ENCODE results near the gene KHDRBS1.
A peak's percentile ranks its signal among the peaks of the same experiment; 100 is the strongest.

The KHDRBS1 gene

DNA sequence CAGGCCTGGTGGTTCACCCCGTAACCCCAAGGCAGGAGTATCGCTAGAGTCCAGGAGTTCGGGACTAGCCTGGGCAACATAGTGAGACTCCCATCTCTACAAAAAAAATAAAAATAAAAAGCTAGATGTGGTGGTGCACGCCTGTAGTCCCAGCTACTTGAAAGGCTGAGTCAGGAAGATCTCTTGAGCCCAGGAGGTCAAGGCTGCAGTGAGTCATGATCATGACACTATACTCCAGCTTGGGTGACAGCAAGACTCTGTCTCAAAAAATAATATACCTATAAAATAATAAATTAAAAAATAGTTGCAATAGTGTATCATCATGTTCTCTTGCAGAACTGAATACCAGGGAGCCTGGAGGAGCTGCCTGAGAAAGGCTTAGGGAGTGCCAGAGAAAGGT is 39.2 kb downstream of the KHDRBS1 start:
- no peak overlapping the region for H3K9ac ChIP-seq
- H3K36me3 ChIP-seq (ENCODE audit: insufficient read depth), result 0 out of 2 replicates have a peak, but pooled peaks cover under 1% of the 10 kb centered on the region
- H4K20me1 ChIP-seq (ENCODE audit: insufficient read depth), result no peaks in the 10 kb centered on the region
- TF ChIP-seq, protein P1, sequence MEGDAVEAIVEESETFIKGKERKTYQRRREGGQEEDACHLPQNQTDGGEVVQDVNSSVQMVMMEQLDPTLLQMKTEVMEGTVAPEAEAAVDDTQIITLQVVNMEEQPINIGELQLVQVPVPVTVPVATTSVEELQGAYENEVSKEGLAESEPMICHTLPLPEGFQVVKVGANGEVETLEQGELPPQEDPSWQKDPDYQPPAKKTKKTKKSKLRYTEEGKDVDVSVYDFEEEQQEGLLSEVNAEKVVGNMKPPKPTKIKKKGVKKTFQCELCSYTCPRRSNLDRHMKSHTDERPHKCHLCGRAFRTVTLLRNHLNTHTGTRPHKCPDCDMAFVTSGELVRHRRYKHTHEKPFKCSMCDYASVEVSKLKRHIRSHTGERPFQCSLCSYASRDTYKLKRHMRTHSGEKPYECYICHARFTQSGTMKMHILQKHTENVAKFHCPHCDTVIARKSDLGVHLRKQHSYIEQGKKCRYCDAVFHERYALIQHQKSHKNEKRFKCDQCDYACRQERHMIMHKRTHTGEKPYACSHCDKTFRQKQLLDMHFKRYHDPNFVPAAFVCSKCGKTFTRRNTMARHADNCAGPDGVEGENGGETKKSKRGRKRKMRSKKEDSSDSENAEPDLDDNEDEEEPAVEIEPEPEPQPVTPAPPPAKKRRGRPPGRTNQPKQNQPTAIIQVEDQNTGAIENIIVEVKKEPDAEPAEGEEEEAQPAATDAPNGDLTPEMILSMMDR (conservative IDR thresholded peaks at IDR 0.05; ENCODE audit: low read depth, low read length), result no peak
- H3K4me2 ChIP-seq, result no peak overlapping the region
- no peak overlapping the region for H2AFZ ChIP-seq (ENCODE audit: low read depth)
- H3K27ac ChIP-seq, result no peak overlapping the region
- no peak overlapping the region for H3K4me3 ChIP-seq (IDR thresholded peaks at IDR 0.05; ENCODE audit: insufficient read depth, low read depth, low read length)
- no peaks in the 10 kb centered on the region for H3K79me2 ChIP-seq (ENCODE audit: insufficient read depth, low read depth)
- peaks cover 15% of the 10 kb centered on the region for H3K4me1 ChIP-seq (ENCODE audit: low read depth, poor library complexity, severe bottlenecking)
- H3K27me3 ChIP-seq (ENCODE audit: insufficient read depth, low read depth), result no peaks in the 10 kb centered on the region

DNA sequence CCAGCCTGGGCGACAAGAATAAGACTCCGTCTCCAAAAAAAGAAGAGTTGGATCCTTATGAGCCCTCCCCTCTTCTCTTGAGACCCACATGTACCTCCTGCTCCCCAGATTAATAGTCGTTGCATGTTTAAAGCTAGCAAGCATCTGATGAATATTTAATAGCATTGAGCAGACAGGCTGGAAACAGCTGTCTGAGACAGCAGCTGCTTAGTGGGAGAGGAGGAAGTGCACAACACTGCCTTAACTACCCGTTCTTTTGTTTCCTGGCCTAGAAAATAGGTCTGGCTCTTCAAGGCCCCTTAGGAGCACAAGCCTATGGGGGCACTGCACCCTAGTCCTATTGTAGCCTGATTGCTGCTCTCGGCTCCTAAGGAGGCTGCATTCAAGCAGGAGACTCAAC is 41.7 kb downstream of the KHDRBS1 start:
- Histone ChIP-seq H3K4me2 (no peak overlapping the region), H3K27ac (no peak overlapping the region), H4K20me1 (ENCODE audit: insufficient read depth) (no peaks in the 10 kb centered on the region), H3K9ac (no peak overlapping the region), H3K27me3 (ENCODE audit: insufficient read depth, low read depth) (no peaks in the 10 kb centered on the region), H3K79me2 (ENCODE audit: insufficient read depth, low read depth) (no peaks in the 10 kb centered on the region), H3K4me3 (IDR thresholded peaks at IDR 0.05; ENCODE audit: insufficient read depth, low read depth, low read length) (no peak overlapping the region), H3K36me3 (ENCODE audit: insufficient read depth) (no peaks in the 10 kb centered on the region), H3K4me1 (ENCODE audit: low read depth, poor library complexity, severe bottlenecking) (peaks cover 40% of the 10 kb centered on the region), H2AFZ (ENCODE audit: low read depth) (no peak overlapping the region)
- TF ChIP-seq, protein P1 (conservative IDR thresholded peaks at IDR 0.05; ENCODE audit: low read depth, low read length), result no peak

DNA sequence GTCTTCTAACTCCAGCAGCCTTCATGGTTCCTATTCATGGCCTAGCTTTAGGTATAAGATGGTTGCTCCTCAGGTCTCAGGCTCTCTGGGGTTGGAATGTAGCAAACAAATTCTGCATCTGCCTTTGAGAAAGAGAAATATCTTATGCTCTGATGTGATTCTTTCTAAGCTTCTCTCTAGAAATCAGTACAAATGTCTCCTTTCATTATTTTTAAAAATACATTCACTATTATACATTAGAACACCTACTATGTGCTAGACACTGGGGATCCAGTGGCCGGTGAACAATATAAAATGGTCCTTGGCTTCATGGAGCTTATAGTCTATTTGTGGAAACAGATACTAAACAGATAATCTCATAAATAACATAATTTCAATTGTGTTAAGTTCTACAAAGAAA is 42.9 kb downstream of the KHDRBS1 start:
- no peaks in the 10 kb centered on the region for H3K79me2 ChIP-seq (ENCODE audit: insufficient read depth, low read depth)
- no peak overlapping the region for H2AFZ ChIP-seq (ENCODE audit: low read depth)
- H3K9ac ChIP-seq, result no peak overlapping the region
- no peaks in the 10 kb centered on the region for H4K20me1 ChIP-seq (ENCODE audit: insufficient read depth)
- H3K27ac ChIP-seq, result no peak overlapping the region
- TF ChIP-seq, protein P1 (conservative IDR thresholded peaks at IDR 0.05; ENCODE audit: low read depth, low read length), result no peak
- peaks cover 52% of the 10 kb centered on the region for H3K4me1 ChIP-seq (ENCODE audit: low read depth, poor library complexity, severe bottlenecking)
- no peak overlapping the region for H3K4me2 ChIP-seq
- H3K4me3 ChIP-seq (IDR thresholded peaks at IDR 0.05; ENCODE audit: insufficient read depth, low read depth, low read length), result no peak overlapping the region
- no peaks in the 10 kb centered on the region for H3K27me3 ChIP-seq (ENCODE audit: insufficient read depth, low read depth)
- no peaks in the 10 kb centered on the region for H3K36me3 ChIP-seq (ENCODE audit: insufficient read depth)

DNA sequence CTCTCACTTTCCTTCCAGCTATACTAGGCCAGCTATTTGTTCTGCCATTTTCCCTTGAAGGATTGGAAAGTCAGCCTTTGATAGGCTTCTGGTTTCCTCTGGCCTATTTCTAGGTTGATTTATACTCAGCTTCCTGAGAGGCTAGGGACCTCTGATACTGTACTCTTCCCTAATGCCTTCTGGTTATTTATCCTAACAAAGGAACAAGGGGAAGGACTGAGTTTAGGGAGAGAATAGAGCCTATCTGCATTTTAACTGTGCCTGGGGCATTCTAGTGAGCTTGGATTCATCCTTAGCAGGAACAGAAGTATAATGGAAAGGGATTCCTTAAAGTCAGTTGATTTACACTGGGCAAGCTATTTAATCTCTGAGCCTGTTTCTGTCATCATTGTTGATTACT is 47.2 kb downstream of the KHDRBS1 start:
- Histone ChIP-seq H3K4me3 (IDR thresholded peaks at IDR 0.05; ENCODE audit: insufficient read depth, low read depth, low read length) (no peak overlapping the region), H3K27ac (peak overlapping the region; percentile 61; the same call in 1 of the 2 replicates), H3K4me2 (no peak overlapping the region), H4K20me1 (ENCODE audit: insufficient read depth) (no peaks in the 10 kb centered on the region), H2AFZ (ENCODE audit: low read depth) (no peak overlapping the region), H3K9ac (no peak overlapping the region), H3K4me1 (ENCODE audit: low read depth, poor library complexity, severe bottlenecking) (peaks cover 73% of the 10 kb centered on the region), H3K36me3 (ENCODE audit: insufficient read depth) (no peaks in the 10 kb centered on the region), H3K27me3 (ENCODE audit: insufficient read depth, low read depth) (no peaks in the 10 kb centered on the region), H3K79me2 (ENCODE audit: insufficient read depth, low read depth) (no peaks in the 10 kb centered on the region)
- TF ChIP-seq, protein P1 (conservative IDR thresholded peaks at IDR 0.05; ENCODE audit: low read depth, low read length), result no peak
